Stimulated activated CD4-positive, alpha-beta T cell treated with anti-CD3 and anti-CD28 coated beads, Interleukin-1b, Interleukin-23, amount 100 ng/mL, for 4 hours (primary cell): ENCODE data around the gene TNFRSF25.
"Not testable (repeated sequence)": the region's sequence is repeated elsewhere in the genome, so short reads cannot be mapped to it uniquely, and the experiment has no call there.

Source experiments
- DNase-seq, 2 donors: peaks; one replicate each; pipeline ENCODE4 v3.0.0-alpha.2; 2020; ENCODE audit warnings: low read depth in 2 of 2

Gene TNFRSF25

GRCh38 chr1:6468729-6469461, 2.9 kb upstream of the TNFRSF25 start:
- DNase-seq = no peak

- no peak for DNase-seq
Measured at GRCh38 chr1:6467744-6468688, 2.0 kb upstream of the TNFRSF25 start.

DNA sequence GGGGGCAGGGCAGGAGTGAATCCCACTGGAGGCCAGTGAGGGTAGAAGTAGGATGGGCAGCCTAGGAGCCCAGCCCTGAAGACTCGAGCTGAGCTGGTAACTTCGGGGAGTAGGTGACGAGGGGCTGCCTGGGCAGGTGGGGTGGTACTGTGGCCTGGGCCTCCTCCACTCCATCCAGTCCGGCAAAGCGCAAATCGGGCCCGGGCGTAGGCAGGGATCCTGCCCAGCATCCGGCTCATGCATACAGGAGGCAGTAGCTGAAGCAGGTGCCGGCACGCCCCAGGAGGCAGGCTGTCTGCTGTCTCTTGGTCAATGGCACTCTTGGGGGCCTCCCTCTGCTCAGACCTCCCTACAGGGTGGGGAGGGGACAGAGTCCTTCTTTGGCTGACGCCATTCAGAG, 1.3 kb upstream of the TNFRSF25 start:
- DNase-seq = no peak

DNA sequence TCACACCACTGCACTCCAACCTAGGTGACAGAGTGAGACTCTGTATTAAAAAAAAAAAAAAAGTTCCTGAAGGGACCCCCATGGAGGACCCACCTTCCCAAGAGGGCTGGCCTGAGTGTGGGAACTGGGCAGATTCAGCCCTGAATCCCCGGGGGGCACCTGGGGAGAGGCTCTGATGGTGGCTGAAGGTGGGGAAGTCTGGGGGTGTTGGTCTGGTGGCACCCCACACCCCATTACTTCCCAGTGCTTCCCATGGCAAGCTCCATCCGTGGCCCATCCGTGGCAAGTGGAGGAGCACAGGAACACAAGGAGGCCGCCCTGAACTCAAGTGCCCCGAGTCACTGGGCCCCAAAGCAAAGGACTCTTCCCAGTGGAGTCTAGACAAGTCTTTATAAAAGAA, 778 bp upstream of the TNFRSF25 start:
- no peak for DNase-seq

DNA sequence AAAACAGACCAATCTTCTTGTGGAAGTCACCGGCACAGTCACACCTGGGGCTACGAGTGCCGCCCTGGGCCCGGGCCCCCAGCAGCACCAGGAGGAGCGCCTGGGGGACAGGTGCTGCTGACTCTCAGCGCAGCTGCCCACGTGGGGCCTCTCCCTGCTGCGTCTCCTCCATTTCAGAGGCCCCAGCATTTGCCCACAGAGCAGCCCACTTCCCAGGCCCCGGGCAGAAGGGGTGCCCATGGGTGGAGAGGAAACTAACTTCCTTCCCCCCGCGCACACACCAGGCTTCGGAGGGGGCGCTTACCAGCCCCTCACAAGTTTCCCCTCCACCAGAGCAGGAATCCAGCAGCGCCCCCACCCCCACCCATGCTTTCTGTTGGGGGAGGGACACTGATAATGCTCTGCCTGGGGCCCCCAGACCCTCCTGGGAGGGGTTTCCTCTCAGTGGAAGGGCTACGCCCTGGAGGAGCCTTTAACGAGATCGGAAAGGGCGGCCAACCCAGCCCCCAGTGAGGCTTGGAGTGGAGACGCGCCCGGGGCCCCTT, 440 bp downstream of the TNFRSF25 start:
- peak in 1 of 2 donors; percentile 45 for DNase-seq

GRCh38 chr1:6464915-6465314, 1.1 kb downstream of the TNFRSF25 start:
- DNase-seq = no peak

DNA sequence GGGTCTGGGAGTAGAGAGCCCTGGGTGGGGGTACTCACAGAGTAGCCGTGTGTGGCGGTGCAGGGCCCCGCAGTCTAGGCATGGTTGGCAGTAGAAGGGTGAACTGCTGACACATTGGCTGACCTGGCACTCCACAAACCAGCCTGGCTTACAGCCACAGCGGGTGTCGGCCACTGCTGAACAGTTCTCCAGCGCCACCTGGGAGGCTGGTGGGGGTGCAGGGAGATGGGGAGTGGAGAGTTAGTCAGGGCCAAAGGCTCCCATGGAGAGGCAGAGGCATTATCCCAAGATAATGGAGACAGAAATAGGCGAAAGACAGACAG, 1.5 kb downstream of the TNFRSF25 start:
- DNase-seq = no peak

DNA sequence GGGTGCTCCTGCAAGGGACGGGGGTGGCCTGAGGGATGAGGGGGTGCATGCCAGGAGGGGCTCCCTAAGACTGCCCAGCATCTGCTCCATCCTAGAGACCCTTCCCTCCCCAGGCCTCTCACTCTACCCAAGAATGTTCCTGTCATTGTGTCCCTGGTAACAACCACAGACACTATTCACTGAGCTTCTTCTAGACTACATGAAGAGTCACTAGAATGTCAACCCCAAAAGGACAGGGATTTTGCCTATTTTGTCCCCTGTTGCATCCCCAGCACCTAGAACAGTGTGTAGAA, 2.9 kb downstream of the TNFRSF25 start:
- no peak for DNase-seq

GRCh38 chr1:6462412-6463119, 3.4 kb downstream of the TNFRSF25 start:
- DNase-seq = no peak

DNA sequence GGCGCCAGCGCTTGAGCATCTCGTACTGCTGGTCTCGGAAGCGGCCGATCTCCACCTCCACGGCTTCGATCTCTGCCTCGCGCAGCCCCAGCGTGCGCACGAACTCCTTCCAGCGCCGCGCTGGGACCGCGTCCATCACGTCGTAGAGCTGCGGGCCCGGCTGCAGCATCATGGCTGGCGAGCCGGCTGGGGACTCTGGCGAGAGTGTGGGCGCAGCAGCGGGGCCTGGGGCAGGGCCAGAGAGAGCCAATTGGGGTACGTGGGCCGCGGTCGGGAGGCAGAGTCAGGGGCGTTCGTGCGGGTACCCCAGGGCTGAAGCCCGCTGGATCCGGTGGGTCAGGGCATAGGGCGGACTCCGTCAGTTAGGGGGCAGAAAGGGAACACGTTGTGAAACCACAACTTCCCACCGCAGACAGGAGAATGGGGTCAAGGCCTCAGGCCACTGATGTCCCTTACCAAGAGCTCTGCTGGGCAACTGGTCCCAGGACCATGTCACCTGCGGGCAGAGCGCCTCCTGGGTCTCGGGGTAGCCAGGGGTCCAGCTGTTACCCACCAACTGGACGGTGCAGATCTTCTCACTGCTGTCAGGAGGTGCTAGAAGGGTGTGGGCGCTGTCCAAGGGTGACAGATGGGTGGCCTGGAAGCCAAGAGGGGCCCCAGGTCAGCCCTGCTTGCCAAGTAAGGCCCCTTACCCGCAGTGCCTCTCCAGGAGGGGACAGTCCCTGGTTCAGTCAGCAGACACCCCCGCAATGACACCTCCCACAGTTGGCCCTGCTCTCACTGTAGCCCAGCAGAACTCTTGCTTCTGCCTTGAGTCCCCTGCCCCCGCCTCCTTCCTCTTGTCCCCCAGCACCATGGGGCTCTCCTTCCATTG, 4.2 kb downstream of the TNFRSF25 start:
- no peak for DNase-seq

GRCh38 chr1:6461051-6461530, 4.9 kb downstream of the TNFRSF25 start:
- no peak for DNase-seq

DNA sequence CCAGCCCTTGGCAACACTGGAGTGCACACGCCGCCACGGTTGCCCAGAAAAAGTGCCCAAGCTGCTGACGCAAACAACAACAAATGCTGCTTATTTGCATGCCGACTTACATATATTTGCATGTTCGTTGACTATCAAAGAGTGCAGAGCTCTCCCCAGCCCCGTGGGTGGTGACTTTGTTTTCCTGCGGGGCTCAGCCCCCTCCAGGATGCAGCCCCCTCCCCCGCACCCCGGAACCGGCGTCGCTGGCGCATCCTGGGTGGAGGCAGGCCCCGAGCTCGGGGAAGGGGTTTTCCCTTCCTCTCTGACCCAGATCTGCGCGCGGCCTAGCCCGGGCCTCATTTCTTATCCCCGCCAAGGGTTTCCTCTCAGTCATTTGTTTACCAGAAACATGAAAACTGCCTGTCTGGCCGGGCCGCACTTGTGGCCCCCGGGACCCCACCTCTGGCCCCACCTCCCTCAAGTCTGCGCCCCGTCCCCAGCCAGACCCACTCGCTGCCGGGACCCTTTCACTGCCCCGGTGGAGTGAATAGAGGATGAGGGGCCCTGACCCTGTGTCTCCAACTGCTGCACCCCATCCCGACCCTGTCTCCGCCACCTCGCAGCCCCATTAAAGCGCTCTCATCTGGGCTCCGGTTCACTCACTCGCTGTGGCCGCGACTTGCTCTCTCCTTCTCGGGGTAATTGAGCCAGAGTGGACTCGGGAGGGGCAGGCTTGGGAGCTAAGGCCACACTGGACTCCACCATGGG, 5.5 kb downstream of the TNFRSF25 start:
- DNase-seq = peak; percentile 80 to 96

DNA sequence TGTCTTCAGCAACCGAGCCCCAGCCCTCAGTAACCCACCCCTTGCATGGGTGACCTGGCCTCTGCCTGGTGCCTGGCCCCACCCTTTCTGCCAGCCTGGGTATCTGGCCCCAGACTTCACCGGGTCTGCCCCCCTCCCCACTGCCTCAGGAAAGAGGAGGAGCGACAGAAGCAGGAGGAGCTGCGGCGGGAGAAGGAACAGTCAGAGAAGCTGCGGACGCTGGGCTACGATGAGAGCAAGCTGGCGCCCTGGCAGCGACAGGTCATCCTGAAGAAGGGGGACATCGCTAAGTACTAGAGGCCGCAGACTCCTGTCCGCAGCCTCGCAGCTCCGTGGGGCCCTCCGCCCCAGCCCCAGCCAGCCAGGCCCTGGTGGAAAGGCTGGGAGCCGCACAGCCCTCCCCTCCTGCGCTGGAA, 6.1 kb downstream of the TNFRSF25 start:
- DNase-seq = peak in 1 of 2 donors; percentile 23

- DNase-seq = no peak
Measured at GRCh38 chr1:6456800-6457466, 9.0 kb downstream of the TNFRSF25 start.

- DNase-seq = not testable (repeated sequence)
Measured at GRCh38 chr1:6455752-6456520, 10.0 kb downstream of the TNFRSF25 start.

DNA sequence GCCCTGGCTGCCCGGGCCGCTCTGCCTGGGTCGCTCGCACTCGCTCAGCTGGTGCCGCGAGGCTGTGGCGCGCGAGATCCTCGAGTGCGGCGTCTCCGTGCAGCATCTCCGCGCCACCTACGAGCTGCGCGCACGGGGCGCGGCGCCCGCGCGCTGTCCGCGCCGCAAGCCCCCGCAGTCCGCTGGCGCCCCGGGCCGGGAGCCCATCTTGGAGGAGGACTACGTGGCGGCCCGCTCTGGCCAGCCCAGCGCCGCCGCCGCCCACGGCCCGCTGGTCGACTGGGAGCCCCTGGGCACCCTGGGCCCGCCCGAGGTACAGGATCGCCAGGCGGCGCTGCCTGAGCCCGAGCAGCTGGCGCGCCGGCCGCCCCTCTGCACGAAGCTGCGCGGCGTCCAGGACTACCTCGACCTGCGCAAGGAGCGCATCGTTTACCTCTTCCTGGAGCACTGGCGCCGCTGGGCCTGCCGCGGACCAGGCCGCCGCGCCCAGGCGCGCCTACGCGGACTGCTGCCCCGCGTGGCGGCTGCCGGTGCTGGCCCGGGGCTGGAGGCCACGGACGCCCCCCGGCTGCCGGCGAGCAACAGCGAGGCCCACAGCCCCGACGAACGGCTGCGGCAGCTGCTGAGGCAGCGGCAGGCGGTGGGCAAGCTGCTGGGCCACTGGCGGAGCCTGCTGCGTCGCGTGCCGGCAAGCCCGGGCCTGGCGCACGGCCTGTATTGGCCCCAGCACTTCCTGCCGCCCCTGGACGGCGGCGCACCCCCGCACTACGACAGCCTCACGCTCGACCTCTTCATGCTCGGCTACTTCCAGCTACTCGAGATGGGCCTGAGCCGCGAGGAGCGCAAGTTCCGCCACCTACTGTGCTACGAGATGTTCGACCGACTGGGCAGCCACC, 10.9 kb downstream of the TNFRSF25 start:
- DNase-seq = peak in 1 of 2 donors; percentile 27

DNA sequence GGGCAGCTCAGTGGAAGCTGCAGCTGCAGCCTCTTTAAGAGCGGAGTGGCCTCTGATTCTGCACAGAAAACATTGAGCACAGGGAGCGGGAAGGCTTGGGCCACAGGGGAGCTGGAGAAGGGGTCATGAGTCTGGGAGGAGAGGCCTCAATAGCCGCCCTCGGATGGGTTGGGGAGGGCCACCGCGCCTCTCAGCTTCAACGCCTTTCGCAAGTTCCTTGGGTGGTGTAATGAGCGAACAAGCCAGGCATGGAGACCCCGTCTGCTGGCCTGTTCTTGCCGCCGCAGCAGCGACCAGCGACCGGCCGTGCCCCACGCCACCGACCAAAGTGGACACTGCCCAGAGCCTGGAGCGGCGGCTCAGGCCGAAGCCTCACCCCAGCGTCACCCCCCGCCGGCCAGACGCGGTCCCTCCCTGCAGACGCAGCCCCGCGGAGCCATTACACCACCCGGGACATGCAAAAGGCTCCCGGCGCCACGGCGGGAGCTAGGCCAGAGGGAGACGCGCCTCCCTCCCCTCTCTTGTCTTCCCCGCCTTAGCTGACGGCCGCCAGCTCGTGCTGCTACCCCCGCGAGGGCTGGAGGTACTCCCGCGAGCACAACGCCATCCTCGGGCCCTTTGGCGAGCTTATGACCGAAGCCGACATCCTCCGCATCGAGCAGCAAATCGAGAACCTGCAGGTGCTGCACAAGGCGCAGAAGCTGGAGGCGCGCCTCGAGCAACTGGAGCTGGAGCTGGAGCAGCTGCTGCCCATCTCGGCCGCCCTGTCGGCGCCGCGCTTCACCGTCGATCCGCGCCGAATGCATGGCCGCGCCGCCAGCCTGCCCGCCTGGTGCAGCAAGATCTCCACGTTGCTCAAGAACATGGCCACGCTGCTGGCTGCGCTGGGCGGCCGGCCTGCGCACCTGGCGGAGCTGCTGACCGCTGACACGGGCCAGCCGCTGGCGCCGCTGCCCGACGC, 11.8 kb downstream of the TNFRSF25 start:
- not testable (repeated sequence) for DNase-seq
